IMR-90 (cell line): ENCODE results near the gene IPMK. TPM values are rescaled to one million over a fixed set of nuclear protein-coding genes. Genes with fewer than 3 reads are reported as not detected.

Experiments used
- ATAC-seq: fragments of 200-7000 bp; cut with Tn5 transposase; 2 replicates; pipeline ENCODE4 v1.9.1; 2020; ENCODE audit warnings: low read depth, mild to moderate bottlenecking, moderate library complexity
- BruUV-seq: library from RNA; stranded (reverse); fragments of 400-500 nt; replicated peaks from 2 replicates; lab custom pipeline; 2021; lab: Mats Ljungman, UMichigan
- CTCF ChIA-PET: fragments of 300-600 bp; formaldehyde crosslinking; extraction: SDS; loops from one replicate; lab custom pipeline; 2021; ENCODE audit warnings: antibody characterized with exemption; lab: Yijun Ruan, JAX
- POLR2A ChIA-PET: fragments of 300-600 bp; sonication (Branson Sonifier 250); formaldehyde crosslinking; loops from one replicate; lab custom pipeline; 2022; ENCODE audit warnings: antibody characterized with exemption; ENCODE audit not compliant: unreplicated experiment; lab: Charles Lee
- DNase-seq: peaks from one replicate; pipeline ENCODE4 v3.0.0; 2013
- H2AFZ ChIP-seq: replicated peaks from 2 replicates; pipeline ENCODE3; 2013; ENCODE audit warnings: low read length, mild to moderate bottlenecking; ENCODE audit not compliant: poor library complexity
- H2AK5ac ChIP-seq: 2 replicates; pipeline ENCODE4 v1.6.1; 2013; ENCODE audit warnings: low read depth, low read length, inconsistent platforms
- H2AK9ac ChIP-seq: replicated peaks from 2 replicates; pipeline ENCODE3; 2013; ENCODE audit warnings: mild to moderate bottlenecking, low read depth, low read length, moderate library complexity; ENCODE audit not compliant: poor library complexity
- H2BK120ac ChIP-seq: 2 replicates; pipeline ENCODE4 v1.6.1; 2013; ENCODE audit warnings: low read depth, low read length, inconsistent platforms
- H2BK15ac ChIP-seq: 3 replicates; pipeline ENCODE4 v1.6.1; 2013; ENCODE audit warnings: low read depth, low read length, inconsistent platforms
- H2BK20ac ChIP-seq: 2 replicates; pipeline ENCODE4 v1.6.1; 2013; ENCODE audit warnings: low read depth, mild to moderate bottlenecking, inconsistent platforms, low read length, moderate library complexity
- H2BK5ac ChIP-seq: 2 replicates; pipeline ENCODE4 v1.6.1; 2013; ENCODE audit warnings: mild to moderate bottlenecking, low read depth, low read length, inconsistent platforms; ENCODE audit not compliant: poor library complexity, severe bottlenecking
- H3K14ac ChIP-seq: replicated peaks from 2 replicates; pipeline ENCODE4 v1.6.1; 2013; ENCODE audit warnings: low read depth, low read length, inconsistent platforms
- H3K18ac ChIP-seq: 2 replicates; pipeline ENCODE4 v1.6.1; 2013; ENCODE audit warnings: low read depth, low read length, control low read depth
- H3K23ac ChIP-seq: 2 replicates; pipeline ENCODE4 v1.6.1; 2013; ENCODE audit warnings: low read depth, low read length, inconsistent platforms
- H3K27ac ChIP-seq: 2 replicates; pipeline ENCODE4 v1.5.1; 2013; ENCODE audit warnings: mild to moderate bottlenecking, control low read depth, low read length; ENCODE audit not compliant: insufficient read depth
- H3K27me3 ChIP-seq: 2 replicates; pipeline ENCODE4 v1.6.1; 2013; ENCODE audit warnings: low read length; ENCODE audit not compliant: control insufficient read depth, insufficient read depth
- H3K36me3 ChIP-seq: 2 replicates; pipeline ENCODE4 v1.6.1; 2013; ENCODE audit warnings: low read length, mixed read lengths; ENCODE audit not compliant: control insufficient read depth, insufficient read depth
- H3K4ac ChIP-seq: 2 replicates; pipeline ENCODE4 v1.6.1; 2013; ENCODE audit warnings: low read depth, low read length, inconsistent platforms
- H3K4me1 ChIP-seq: 2 replicates; pipeline ENCODE4 v1.6.1; 2013; ENCODE audit warnings: low read length, mixed read lengths; ENCODE audit not compliant: control insufficient read depth, insufficient read depth
- H3K4me2 ChIP-seq: 2 replicates; pipeline ENCODE4 v1.6.1; 2013; ENCODE audit warnings: low read depth, mild to moderate bottlenecking, control low read depth, low read length, moderate library complexity
- H3K4me3 ChIP-seq: 2 replicates; pipeline ENCODE4 v1.5.1; 2013; ENCODE audit warnings: low read depth, mild to moderate bottlenecking, control low read depth, low read length, moderate library complexity; ENCODE audit not compliant: insufficient read depth
- H3K56ac ChIP-seq: 2 replicates; pipeline ENCODE4 v1.6.1; 2013; ENCODE audit warnings: low read length, inconsistent platforms; ENCODE audit not compliant: insufficient read depth; ENCODE audit errors: extremely low read depth
- H3K79me1 ChIP-seq, 2 experiments: 2 replicates each; pipeline ENCODE4 v1.6.1; 2013; ENCODE audit warnings: low read length in 2 of 2, inconsistent platforms in 1 of 2, low read depth in 1 of 2
- H3K9ac ChIP-seq: 2 replicates; pipeline ENCODE4 v1.6.1; 2013; ENCODE audit warnings: low read depth, low read length, control low read depth
- H3K9me1 ChIP-seq: 2 replicates; pipeline ENCODE4 v1.6.1; 2013; ENCODE audit warnings: low read length, inconsistent platforms; ENCODE audit not compliant: insufficient read depth
- H3K9me3 ChIP-seq: 2 replicates; pipeline ENCODE4 v1.6.1; 2013; ENCODE audit warnings: low read length; ENCODE audit not compliant: control insufficient read depth, insufficient read depth
- H4K20me1 ChIP-seq: 2 replicates; pipeline ENCODE4 v1.6.1; 2013; ENCODE audit warnings: low read length, inconsistent platforms; ENCODE audit not compliant: insufficient read depth
- H4K5ac ChIP-seq: 2 replicates; pipeline ENCODE4 v1.6.1; 2013; ENCODE audit warnings: mild to moderate bottlenecking, low read depth, low read length, control low read depth
- H4K8ac ChIP-seq, 2 experiments: 2 replicates each; pipeline ENCODE4 v1.6.1; 2013; ENCODE audit warnings: low read depth in 2 of 2, low read length in 2 of 2, control low read depth in 1 of 2, inconsistent platforms in 1 of 2
- H4K91ac ChIP-seq: 2 replicates; pipeline ENCODE4 v1.6.1; 2013; ENCODE audit warnings: low read depth, low read length, inconsistent platforms; ENCODE audit not compliant: insufficient read depth
- BHLHE40 ChIP-seq: fragments of 150-350 bp; IDR thresholded peaks from 2 replicates; pipeline ENCODE4 v1.6.1; 2016; ENCODE audit warnings: mild to moderate bottlenecking, low read depth, low read length
- CEBPB ChIP-seq: IDR thresholded peaks from 2 replicates; pipeline ENCODE4 v1.6.1; 2012; ENCODE audit warnings: low read depth, low read length, improper control_type of control experiment
- CHD1 ChIP-seq: IDR thresholded peaks from 2 replicates; pipeline ENCODE4 v1.6.1; 2012; ENCODE audit warnings: low read depth, low read length, improper control_type of control experiment
- FOS ChIP-seq: fragments of 150-350 bp; IDR thresholded peaks from 2 replicates; pipeline ENCODE4 v1.6.1; 2016; ENCODE audit warnings: low read depth, low read length
- MXI1 ChIP-seq: IDR thresholded peaks from 2 replicates; pipeline ENCODE4 v1.6.1; 2012; ENCODE audit warnings: low read depth, mild to moderate bottlenecking, low read length, moderate library complexity, borderline replicate concordance
- NFE2L2 ChIP-seq: fragments of 150-350 bp; IDR thresholded peaks from 2 replicates; pipeline ENCODE4 v1.6.1; 2016; ENCODE audit warnings: low read depth, mild to moderate bottlenecking, low read length
- POLR2A ChIP-seq: IDR thresholded peaks from 2 replicates; pipeline ENCODE4 v1.6.1; 2012; ENCODE audit warnings: mild to moderate bottlenecking, low read depth, low read length
- RAD21 ChIP-seq: IDR thresholded peaks from 2 replicates; pipeline ENCODE4 v1.6.1; 2012; ENCODE audit warnings: low read length, improper control_type of control experiment
- RCOR1 ChIP-seq: IDR thresholded peaks from 2 replicates; pipeline ENCODE4 v1.6.1; 2012; ENCODE audit warnings: mild to moderate bottlenecking, low read length, improper control_type of control experiment; ENCODE audit not compliant: insufficient replicate concordance
- SMC3 ChIP-seq: fragments of 150-350 bp; IDR thresholded peaks from 2 replicates; pipeline ENCODE4 v1.6.1; 2016; ENCODE audit warnings: low read depth, mild to moderate bottlenecking, antibody characterized with exemption, low read length, moderate library complexity
- WGBS, 2 experiments: methylation state at CpG; one replicate each; pipeline versions ENCODE4 v1.1.5 to v1.1.7; 2013; ENCODE audit warnings: missing lambda C conversion rate in 2 of 2; ENCODE audit not compliant: insufficient read length in 1 of 2; ENCODE audit errors: extremely low coverage in 2 of 2; 5-methylcytosine and 5-hydroxymethylcytosine counted together
- dilution Hi-C: fragments of 300-500 bp; cut with HindIII; formaldehyde crosslinking; loops from one replicate; pipeline ENCODE4 v1.14.3; 2018; ENCODE audit warnings: low sequenced_read_pairs; ENCODE audit not compliant: unreplicated experiment
- in situ Hi-C: fragments of 300-500 bp; cut with MboI; formaldehyde crosslinking; loops from 3 replicates; pipeline ENCODE4 v1.14.3; 2019; ENCODE audit warnings: low sequenced_read_pairs, inconsistent platforms, mixed read lengths
- intact Hi-C: fragments of 100-400 bp; cut with micrococcal nuclease; formaldehyde crosslinking; loops from 2 replicates; pipeline ENCODE4 v1.10.0; 2022
- polyA plus RNA-seq, 3 experiments: library from polyadenylated mRNA; depleted of rRNA; stranded (reverse); fragments of >200 nt; gene quantifications; 2 replicates each; pipeline ENCODE4 v1.2.3, GENCODE V29; 2012; ENCODE audit warnings: low replicate concordance in 1 of 3
- total RNA-seq: library from RNA; depleted of rRNA; stranded (reverse); fragments of >200 nt; gene quantifications from 2 replicates; pipeline ENCODE4 v1.2.3, GENCODE V29; 2012
- TF ChIP-seq, protein P1 (sequence below): fragments of 150-350 bp; IDR thresholded peaks from 2 replicates; pipeline ENCODE4 v1.6.1; 2017; ENCODE audit warnings: mild to moderate bottlenecking, antibody characterized with exemption, low read length, low read depth
- TF ChIP-seq, protein P2 (sequence below): conservative IDR thresholded peaks from 2 replicates; pipeline ENCODE4 v1.5.1; 2012; ENCODE audit warnings: mild to moderate bottlenecking, low read depth, low read length, improper control_type of control experiment

Gene IPMK
- total and polyA plus RNA-seq, 2 of the 4 experiments (the other 2 are of a cell fraction), result 0.89 to 2.0 TPM

DNA sequence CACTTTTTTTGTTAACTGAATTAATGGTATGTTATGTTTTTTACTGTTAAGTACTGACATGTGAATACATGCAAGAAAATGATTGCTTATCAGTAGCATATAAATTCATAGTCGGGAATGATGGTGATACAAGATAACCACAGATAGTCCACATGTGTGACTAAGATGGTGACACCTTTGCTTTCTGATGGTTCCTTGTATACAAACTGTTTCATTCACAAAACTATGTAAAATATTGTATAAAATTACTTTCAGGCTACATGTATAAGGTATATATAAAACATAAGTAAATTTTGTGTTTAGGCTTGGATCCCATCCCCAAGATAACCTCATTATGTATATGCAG lies 11.2 kb upstream of the IPMK start:
- TF ChIP-seq POLR2A, result no peak
- TF ChIP-seq NFE2L2, result no peak
- no peak for TF ChIP-seq SMC3
- no peak for TF ChIP-seq MXI1
- no peak for TF ChIP-seq CEBPB
- no peak for TF ChIP-seq BHLHE40
- no peak for TF ChIP-seq CHD1
- TF ChIP-seq RCOR1, result no peak
- no peak for TF ChIP-seq RAD21
- TF ChIP-seq, protein P1, sequence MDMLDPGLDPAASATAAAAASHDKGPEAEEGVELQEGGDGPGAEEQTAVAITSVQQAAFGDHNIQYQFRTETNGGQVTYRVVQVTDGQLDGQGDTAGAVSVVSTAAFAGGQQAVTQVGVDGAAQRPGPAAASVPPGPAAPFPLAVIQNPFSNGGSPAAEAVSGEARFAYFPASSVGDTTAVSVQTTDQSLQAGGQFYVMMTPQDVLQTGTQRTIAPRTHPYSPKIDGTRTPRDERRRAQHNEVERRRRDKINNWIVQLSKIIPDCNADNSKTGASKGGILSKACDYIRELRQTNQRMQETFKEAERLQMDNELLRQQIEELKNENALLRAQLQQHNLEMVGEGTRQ, result no peak
- TF ChIP-seq, protein P2, sequence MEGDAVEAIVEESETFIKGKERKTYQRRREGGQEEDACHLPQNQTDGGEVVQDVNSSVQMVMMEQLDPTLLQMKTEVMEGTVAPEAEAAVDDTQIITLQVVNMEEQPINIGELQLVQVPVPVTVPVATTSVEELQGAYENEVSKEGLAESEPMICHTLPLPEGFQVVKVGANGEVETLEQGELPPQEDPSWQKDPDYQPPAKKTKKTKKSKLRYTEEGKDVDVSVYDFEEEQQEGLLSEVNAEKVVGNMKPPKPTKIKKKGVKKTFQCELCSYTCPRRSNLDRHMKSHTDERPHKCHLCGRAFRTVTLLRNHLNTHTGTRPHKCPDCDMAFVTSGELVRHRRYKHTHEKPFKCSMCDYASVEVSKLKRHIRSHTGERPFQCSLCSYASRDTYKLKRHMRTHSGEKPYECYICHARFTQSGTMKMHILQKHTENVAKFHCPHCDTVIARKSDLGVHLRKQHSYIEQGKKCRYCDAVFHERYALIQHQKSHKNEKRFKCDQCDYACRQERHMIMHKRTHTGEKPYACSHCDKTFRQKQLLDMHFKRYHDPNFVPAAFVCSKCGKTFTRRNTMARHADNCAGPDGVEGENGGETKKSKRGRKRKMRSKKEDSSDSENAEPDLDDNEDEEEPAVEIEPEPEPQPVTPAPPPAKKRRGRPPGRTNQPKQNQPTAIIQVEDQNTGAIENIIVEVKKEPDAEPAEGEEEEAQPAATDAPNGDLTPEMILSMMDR, result no peak
- TF ChIP-seq FOS, result no peak
- Histone ChIP-seq H3K18ac (no peak overlapping the region), H2BK15ac (no peak overlapping the region), H3K27me3 (no peaks in the 10 kb centered on the region), H3K4ac (no peak overlapping the region), H3K9me1 (peaks cover 3% of the 10 kb centered on the region; the same call in 1 of the 2 replicates), H3K4me1 (peaks cover 3% of the 10 kb centered on the region), H2BK20ac (no peak overlapping the region), H3K23ac (no peak overlapping the region), H3K14ac (no peak overlapping the region), H3K56ac (no peak overlapping the region), H4K91ac (no peak overlapping the region), H3K4me2 (no peak overlapping the region), H3K9me3 (no peaks in the 10 kb centered on the region), H4K5ac (no peak overlapping the region), H2AFZ (no peak overlapping the region), H4K8ac (no peak overlapping the region), H3K27ac (no peak overlapping the region), H3K4me3 (no peak overlapping the region), H2AK5ac (no peak overlapping the region), H4K20me1 (no peaks in the 10 kb centered on the region), H3K36me3 (peaks cover 6% of the 10 kb centered on the region), H2AK9ac (no peak overlapping the region), H2BK5ac (no peak overlapping the region), H2BK120ac (no peak overlapping the region), H3K9ac (no peak overlapping the region), H3K79me1 (peaks cover 8 to 16% of the 10 kb centered on the region in 2 experiments; a peak in 3 of 4 replicates)
- dilution Hi-C loops, result no loop called here
- ATAC-seq (no peak), DNase-seq (no peak)
- in situ Hi-C loops, result loop anchor here (5.0 kb wide), 1 partner anchor 92 kb away; no protein-coding TSS in a partner anchor
- intact Hi-C loops, result no loop called here
- POLR2A ChIA-PET, result no interaction called here
- WGBS, 2 experiments, result no CpG with 5 or more reads among the region's 1 CpG
- CTCF ChIA-PET, result no interaction called here
- no TSS peak for BruUV-seq
